ENCODE results near the gene COL6A5.

DNA sequence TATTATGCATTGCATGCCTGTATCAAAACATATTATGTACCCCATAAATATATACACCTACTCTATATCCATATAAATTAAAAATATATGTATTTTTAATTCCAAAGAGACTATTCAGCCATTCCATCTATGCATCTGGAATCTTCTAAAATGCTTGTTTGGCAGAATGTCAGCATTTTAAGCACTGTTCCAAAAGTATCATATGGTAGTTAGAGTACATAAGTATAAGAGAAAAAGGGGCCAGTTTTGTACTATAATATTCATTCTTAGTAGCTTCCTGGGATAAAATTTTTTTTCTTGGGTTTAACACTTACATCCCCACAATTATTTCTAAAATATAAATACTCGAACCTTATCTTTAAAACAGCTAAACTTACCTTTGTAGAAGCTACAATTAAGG lies 111.1 kb downstream of the COL6A5 start:
- TF ChIP-seq CTCF (IDR thresholded peaks at IDR 0.05 in 8 of 11, conservative IDR thresholded peaks at IDR 0.05 in 3 of 11) (no peak), POLR2A (IDR thresholded peaks at IDR 0.05) (no peak)

All from spleen (tissue), 7 donors.